GM21423 (cell line): Measurements from ENCODE around the gene RNF6.

Source experiments
- ATAC-seq: cut with Tn5 transposase; IDR thresholded peaks from one replicate; pipeline ENCODE4 v1.9.1; 2021; ENCODE audit warnings: mild to moderate bottlenecking, moderate library complexity; ENCODE audit not compliant: unreplicated experiment

Gene RNF6

GRCh38 chr13:26227166-26227971 lies 5.3 kb upstream of the RNF6 start:
- no peak for ATAC-seq

GRCh38 chr13:26225896-26226617 lies 3.9 kb upstream of the RNF6 start:
- ATAC-seq, result no peak

- ATAC-seq, result peak; percentile 37
These were observed 469 bp upstream of the RNF6 start for GRCh38 chr13:26222520-26223046.

GRCh38 chr13:26221399-26221720 lies 754 bp downstream of the RNF6 start:
- no peak for ATAC-seq

GRCh38 chr13:26220575-26220974 lies 1.5 kb downstream of the RNF6 start:
- no peak for ATAC-seq

GRCh38 chr13:26219726-26220125 lies 2.4 kb downstream of the RNF6 start:
- no peak for ATAC-seq

GRCh38 chr13:26216042-26216441 lies 6.1 kb downstream of the RNF6 start:
- no peak for ATAC-seq

- ATAC-seq, result no peak
These were observed 8.1 kb downstream of the RNF6 start for GRCh38 chr13:26213982-26214381.

GRCh38 chr13:26213345-26213744 lies 8.8 kb downstream of the RNF6 start:
- ATAC-seq, result no peak

- no peak for ATAC-seq
These were observed 13.8 kb downstream of the RNF6 start for GRCh38 chr13:26208287-26208686.

- no peak for ATAC-seq
These were observed 19.6 kb downstream of the RNF6 start for GRCh38 chr13:26202365-26202972.

- ATAC-seq, result no peak
These were observed 21.3 kb downstream of the RNF6 start for GRCh38 chr13:26200811-26201210.

- no peak for ATAC-seq
These were observed 24.0 kb downstream of the RNF6 start for GRCh38 chr13:26198116-26198515.

GRCh38 chr13:26197298-26197697 lies 24.8 kb downstream of the RNF6 start:
- ATAC-seq, result no peak

- ATAC-seq, result no peak
These were observed 35.1 kb downstream of the RNF6 start for GRCh38 chr13:26186995-26187394.

GRCh38 chr13:26186118-26186870 lies 35.8 kb downstream of the RNF6 start:
- peak; percentile 83 for ATAC-seq

GRCh38 chr13:26185720-26186117 lies 36.4 kb downstream of the RNF6 start:
- peak; percentile 4 for ATAC-seq

- peak; percentile 32 for ATAC-seq
These were observed 37.3 kb downstream of the RNF6 start for GRCh38 chr13:26184791-26185250.

GRCh38 chr13:26183416-26183815 lies 38.7 kb downstream of the RNF6 start:
- ATAC-seq, result no peak

GRCh38 chr13:26179344-26179743 lies 42.8 kb downstream of the RNF6 start:
- ATAC-seq, result no peak

GRCh38 chr13:26168835-26169234 lies 53.3 kb downstream of the RNF6 start:
- ATAC-seq, result no peak
